Esophagus squamous epithelium (tissue), 5 donors: ENCODE data around the gene SIGLECL1. TPM values are rescaled to one million over a fixed set of nuclear protein-coding genes. Genes with fewer than 3 reads are reported as not detected.

Experiments
- DNase-seq: peaks from one replicate; lab custom pipeline; 2025; lab: John Stamatoyannopoulos, UW
- H3K27ac ChIP-seq, 4 donors: fragments of 200-600 bp; sonication (generic); one replicate each; pipeline ENCODE4 v1.5.1; 2016 to 2019; ENCODE audit warnings: mild to moderate bottlenecking in 1 of 4
- H3K27me3 ChIP-seq, 4 donors: fragments of 200-600 bp; sonication (generic); 1 replicate in 3 of 4; 2 replicates in 1 of 4; pipeline versions ENCODE4 v1.5.1 to v1.6.0; 2017 to 2021; ENCODE audit warnings: antibody characterized with exemption in 1 of 4
- H3K36me3 ChIP-seq, 3 donors: fragments of 200-600 bp; sonication (generic); one replicate each; pipeline ENCODE4 v1.5.1; 2016 to 2019
- H3K4me1 ChIP-seq, 3 donors: fragments of 200-600 bp; sonication (generic); one replicate each; pipeline ENCODE4 v1.5.1; 2017 to 2019
- H3K4me3 ChIP-seq, 4 donors: fragments of 200-600 bp; sonication (generic); 1 replicate in 3 of 4; 2 replicates in 1 of 4; pipeline ENCODE4 v1.5.1; 2016 to 2019; ENCODE audit warnings: mild to moderate bottlenecking in 2 of 4, moderate library complexity in 1 of 4
- H3K9me3 ChIP-seq, 3 donors: fragments of 200-600 bp; sonication (generic); one replicate each; pipeline ENCODE4 v1.5.1; 2016 to 2019
- POLR2A ChIP-seq, 4 donors: fragments of 450-650 bp; IDR thresholded peaks; one replicate each; pipeline ENCODE4 v1.6.1; 2017; ENCODE audit warnings: antibody characterized with exemption in 4 of 4, mild to moderate bottlenecking in 4 of 4, moderate library complexity in 3 of 4
- WGBS, 2 donors: methylation state at CpG; one replicate each; pipeline ENCODE4 v1.1.5; 2018; 5-methylcytosine and 5-hydroxymethylcytosine counted together
- intact Hi-C: fragments of 100-400 bp; cut with DNase I; formaldehyde crosslinking; loops from one replicate; pipeline ENCODE4 v1.15.0; 2022
- total RNA-seq, 4 donors: library from RNA; depleted of rRNA; stranded (reverse); fragments of >200 nt; gene quantifications; one replicate each; pipeline ENCODE4 v1.1.0, GENCODE V29; 2016
- TF ChIP-seq, protein P1 (sequence below), 6 experiments: fragments of 450-650 bp in 4 of 6; fragments of 200-600 bp in 2 of 6; sonication (generic) in 2 of 6; IDR thresholded peaks; one replicate each; pipeline ENCODE4 v1.5.1; 2016 to 2019; ENCODE audit warnings: antibody characterized with exemption in 6 of 6, mild to moderate bottlenecking in 4 of 6, moderate library complexity in 4 of 6
- donor health status: DM: yes; HTN: yes; CAD: no.

The SIGLECL1 gene
- total RNA-seq, 4 donors from 2014 or later, result not detected

GRCh38 chr19:51227966-51228365 lies 22.9 kb upstream of the SIGLECL1 start:
- Histone ChIP-seq H3K36me3 (no peaks in the 10 kb centered on the region), H3K4me3 (no peak overlapping the region), H3K27me3 (peaks cover 0 to 27% (median 0%) of the 10 kb centered on the region in 4 donors), H3K4me1 (no peaks in the 10 kb centered on the region), H3K9me3 (no peaks in the 10 kb centered on the region), H3K27ac (no peak overlapping the region)
- no peak for DNase-seq
- 87 to 95% methylated on average over 2 of the region's 2 CpGs for WGBS, 2 donors
- TF ChIP-seq, protein P1, sequence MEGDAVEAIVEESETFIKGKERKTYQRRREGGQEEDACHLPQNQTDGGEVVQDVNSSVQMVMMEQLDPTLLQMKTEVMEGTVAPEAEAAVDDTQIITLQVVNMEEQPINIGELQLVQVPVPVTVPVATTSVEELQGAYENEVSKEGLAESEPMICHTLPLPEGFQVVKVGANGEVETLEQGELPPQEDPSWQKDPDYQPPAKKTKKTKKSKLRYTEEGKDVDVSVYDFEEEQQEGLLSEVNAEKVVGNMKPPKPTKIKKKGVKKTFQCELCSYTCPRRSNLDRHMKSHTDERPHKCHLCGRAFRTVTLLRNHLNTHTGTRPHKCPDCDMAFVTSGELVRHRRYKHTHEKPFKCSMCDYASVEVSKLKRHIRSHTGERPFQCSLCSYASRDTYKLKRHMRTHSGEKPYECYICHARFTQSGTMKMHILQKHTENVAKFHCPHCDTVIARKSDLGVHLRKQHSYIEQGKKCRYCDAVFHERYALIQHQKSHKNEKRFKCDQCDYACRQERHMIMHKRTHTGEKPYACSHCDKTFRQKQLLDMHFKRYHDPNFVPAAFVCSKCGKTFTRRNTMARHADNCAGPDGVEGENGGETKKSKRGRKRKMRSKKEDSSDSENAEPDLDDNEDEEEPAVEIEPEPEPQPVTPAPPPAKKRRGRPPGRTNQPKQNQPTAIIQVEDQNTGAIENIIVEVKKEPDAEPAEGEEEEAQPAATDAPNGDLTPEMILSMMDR (IDR thresholded peaks at IDR 0.05), result no peak
- no peak for TF ChIP-seq POLR2A (IDR thresholded peaks at IDR 0.05)
- intact Hi-C loops, result no loop called here

GRCh38 chr19:51240866-51241265 lies 10.0 kb upstream of the SIGLECL1 start:
- intact Hi-C loops, result no loop called here
- Histone ChIP-seq H3K27ac (no peak overlapping the region), H3K27me3 (peaks cover 0 to 12% (median 0%) of the 10 kb centered on the region in 4 donors), H3K36me3 (no peaks in the 10 kb centered on the region), H3K9me3 (no peaks in the 10 kb centered on the region), H3K4me1 (no peaks in the 10 kb centered on the region), H3K4me3 (no peak overlapping the region)
- no peak for DNase-seq
- WGBS, 2 donors, result 82 to 83% methylated on average over 3 to 6 of the region's 7 CpGs
- TF ChIP-seq, protein P1 (IDR thresholded peaks at IDR 0.05), result no peak
- no peak for TF ChIP-seq POLR2A (IDR thresholded peaks at IDR 0.05)

DNA sequence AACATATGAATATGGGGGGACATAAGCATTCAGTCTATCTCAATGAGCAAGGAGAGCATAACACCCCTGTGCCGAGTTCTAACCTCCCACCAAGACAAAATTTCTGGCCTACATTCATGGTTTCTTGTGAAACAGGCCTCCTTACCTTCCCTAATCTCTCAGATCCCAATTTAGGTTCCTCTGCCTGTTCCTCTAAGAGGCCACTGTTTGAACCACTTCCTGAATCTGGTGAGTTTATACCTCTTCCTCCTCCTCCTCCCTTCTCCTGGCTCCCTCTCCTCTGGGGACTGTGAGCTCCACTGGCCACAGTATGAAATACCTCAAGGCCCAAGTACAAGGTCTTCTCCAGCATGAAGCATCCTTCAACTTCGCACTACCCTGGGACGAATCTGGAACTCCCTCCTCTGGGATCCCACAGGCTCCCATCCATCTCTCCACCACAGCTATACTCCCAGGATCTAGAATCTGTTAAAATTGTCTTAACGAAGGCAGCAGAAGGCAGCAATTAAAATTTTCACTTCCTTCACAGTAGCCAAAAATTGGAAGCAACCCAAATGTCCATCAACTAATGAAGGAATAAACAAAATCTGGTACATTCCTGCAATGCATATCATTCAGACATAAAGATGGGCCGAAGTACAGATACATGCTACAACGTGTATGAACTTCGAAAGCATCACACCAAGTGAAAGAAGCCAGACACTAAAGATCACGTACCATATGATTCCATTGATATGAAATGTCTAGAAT lies 7.8 kb upstream of the SIGLECL1 start:
- DNase-seq, result no peak
- H3K4me3 ChIP-seq, result no peak overlapping the region
- H3K9me3 ChIP-seq, result no peaks in the 10 kb centered on the region
- WGBS, 2 donors, result 50 to 62% methylated on average over 8 of the region's 8 CpGs
- H3K4me1 ChIP-seq, result no peaks in the 10 kb centered on the region
- no peaks in the 10 kb centered on the region for H3K36me3 ChIP-seq
- TF ChIP-seq POLR2A (IDR thresholded peaks at IDR 0.05), result no peak
- TF ChIP-seq, protein P1 (IDR thresholded peaks at IDR 0.05), result no peak
- H3K27ac ChIP-seq, result no peak overlapping the region
- intact Hi-C loops, result no loop called here
- H3K27me3 ChIP-seq, result peaks cover 0 to 12% (median 0%) of the 10 kb centered on the region in 4 donors

GRCh38 chr19:51246164-51246552 lies 4.7 kb upstream of the SIGLECL1 start:
- Histone ChIP-seq H3K4me3 (no peak overlapping the region), H3K4me1 (no peaks in the 10 kb centered on the region), H3K36me3 (no peaks in the 10 kb centered on the region), H3K27me3 (peaks cover 0 to 1% (median 0%) of the 10 kb centered on the region in 4 donors), H3K27ac (no peak overlapping the region), H3K9me3 (no peaks in the 10 kb centered on the region)
- DNase-seq, result no peak
- 50 to 57% methylated on average over 4 to 5 of the region's 5 CpGs for WGBS, 2 donors
- TF ChIP-seq, protein P1 (IDR thresholded peaks at IDR 0.05), result no peak
- TF ChIP-seq POLR2A (IDR thresholded peaks at IDR 0.05), result no peak
- intact Hi-C loops, result no loop called here

DNA sequence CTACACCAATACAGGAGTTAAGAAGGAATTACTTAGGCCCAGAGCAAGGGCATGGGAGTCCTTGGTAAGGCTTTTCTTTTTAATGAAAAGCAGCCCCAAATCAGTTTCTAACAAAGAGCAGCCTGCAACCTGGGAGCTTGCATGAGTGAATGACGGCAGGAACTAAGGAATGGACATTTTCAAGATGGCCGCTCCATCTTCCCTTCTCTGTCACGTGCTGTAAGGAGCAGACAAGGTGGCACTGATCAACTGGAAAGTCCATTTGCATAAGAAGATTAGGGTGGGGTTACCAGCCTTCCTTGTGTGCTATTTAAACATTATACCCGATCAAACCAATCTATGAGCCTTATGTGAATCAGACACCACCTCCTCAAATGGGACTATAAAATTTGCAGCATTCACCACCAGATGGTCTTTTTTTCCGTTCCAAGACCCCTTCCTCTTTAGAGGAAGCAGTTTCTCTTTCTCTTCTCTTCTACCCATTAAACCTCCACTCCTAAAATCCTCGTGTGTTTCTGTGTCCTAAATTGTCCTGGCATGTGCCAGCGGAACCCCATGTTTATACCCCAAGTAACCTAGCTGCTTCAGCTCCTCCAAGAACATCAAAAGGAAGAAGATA lies 2.8 kb upstream of the SIGLECL1 start:
- no peaks in the 10 kb centered on the region for H3K36me3 ChIP-seq
- intact Hi-C loops, result no loop called here
- no peak overlapping the region for H3K27ac ChIP-seq
- no peaks in the 10 kb centered on the region for H3K9me3 ChIP-seq
- WGBS, 2 donors, result 59 to 72% methylated on average over 7 of the region's 7 CpGs
- H3K4me3 ChIP-seq, result no peak overlapping the region
- no peak for DNase-seq
- H3K27me3 ChIP-seq, result no peaks in the 10 kb centered on the region
- H3K4me1 ChIP-seq, result no peaks in the 10 kb centered on the region
- TF ChIP-seq, protein P1 (IDR thresholded peaks at IDR 0.05), result no peak
- no peak for TF ChIP-seq POLR2A (IDR thresholded peaks at IDR 0.05)
